Chondrocyte (in vitro differentiated cells): ENCODE results near the gene CNOT6. TPM values are rescaled to one million over a fixed set of nuclear protein-coding genes. Genes with fewer than 3 reads are reported as not detected.

Experiments used
- DNase-seq: peaks from one replicate; pipeline ENCODE4 v3.0.0; 2021; ENCODE audit warnings: mixed read lengths, low spot score
- H3K27ac Mint-ChIP-seq: one replicate; pipeline ENCODE4 v1.8.0; 2021; ENCODE audit warnings: mild to moderate bottlenecking, moderate library complexity, mixed read lengths; ENCODE audit not compliant: unreplicated experiment
- H3K27me3 Mint-ChIP-seq: 2 replicates; pipeline ENCODE4 v1.8.0; 2021; ENCODE audit warnings: low read depth, mixed read lengths
- H3K36me3 Mint-ChIP-seq: 2 replicates; pipeline ENCODE4 v1.8.0; 2021; ENCODE audit warnings: low read depth, mixed read lengths
- H3K4me1 Mint-ChIP-seq: 2 replicates; pipeline ENCODE4 v1.8.0; 2021; ENCODE audit warnings: low read depth, mild to moderate bottlenecking, mixed read lengths
- H3K4me3 Mint-ChIP-seq: one replicate; pipeline ENCODE4 v1.8.0; 2021; ENCODE audit warnings: mild to moderate bottlenecking, moderate library complexity, mixed read lengths; ENCODE audit not compliant: unreplicated experiment
- H3K9me3 Mint-ChIP-seq: 2 replicates; pipeline ENCODE4 v1.8.0; 2021; ENCODE audit warnings: low read depth, mixed read lengths
- total RNA-seq: library from RNA; stranded (reverse); gene quantifications from 3 replicates; pipeline ENCODE4 v1.2.1, GENCODE V29; 2021
- TF ChIP-seq, protein P1 (sequence below): fragments of 200-600 bp; sonication (generic); IDR thresholded peaks from 2 replicates; pipeline ENCODE4 v1.5.0; 2021; ENCODE audit warnings: antibody characterized with exemption, mild to moderate bottlenecking, moderate library complexity

Gene CNOT6
- total RNA-seq, 1 donor from 2014 or later: 24.7 TPM

- H3K27me3 Mint-ChIP-seq: no peaks in the 10 kb centered on the region
- no peaks in the 10 kb centered on the region for H3K9me3 Mint-ChIP-seq
- no peak overlapping the region for H3K27ac Mint-ChIP-seq
- peaks cover 15% of the 10 kb centered on the region for H3K36me3 Mint-ChIP-seq
- TF ChIP-seq, protein P1, sequence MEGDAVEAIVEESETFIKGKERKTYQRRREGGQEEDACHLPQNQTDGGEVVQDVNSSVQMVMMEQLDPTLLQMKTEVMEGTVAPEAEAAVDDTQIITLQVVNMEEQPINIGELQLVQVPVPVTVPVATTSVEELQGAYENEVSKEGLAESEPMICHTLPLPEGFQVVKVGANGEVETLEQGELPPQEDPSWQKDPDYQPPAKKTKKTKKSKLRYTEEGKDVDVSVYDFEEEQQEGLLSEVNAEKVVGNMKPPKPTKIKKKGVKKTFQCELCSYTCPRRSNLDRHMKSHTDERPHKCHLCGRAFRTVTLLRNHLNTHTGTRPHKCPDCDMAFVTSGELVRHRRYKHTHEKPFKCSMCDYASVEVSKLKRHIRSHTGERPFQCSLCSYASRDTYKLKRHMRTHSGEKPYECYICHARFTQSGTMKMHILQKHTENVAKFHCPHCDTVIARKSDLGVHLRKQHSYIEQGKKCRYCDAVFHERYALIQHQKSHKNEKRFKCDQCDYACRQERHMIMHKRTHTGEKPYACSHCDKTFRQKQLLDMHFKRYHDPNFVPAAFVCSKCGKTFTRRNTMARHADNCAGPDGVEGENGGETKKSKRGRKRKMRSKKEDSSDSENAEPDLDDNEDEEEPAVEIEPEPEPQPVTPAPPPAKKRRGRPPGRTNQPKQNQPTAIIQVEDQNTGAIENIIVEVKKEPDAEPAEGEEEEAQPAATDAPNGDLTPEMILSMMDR: no peak
- peaks cover 8% of the 10 kb centered on the region for H3K4me1 Mint-ChIP-seq
- DNase-seq: no peak
- no peak overlapping the region for H3K4me3 Mint-ChIP-seq
Measured at GRCh38 chr5:180558232-180558631, 64.1 kb downstream of the CNOT6 start.

GRCh38 chr5:180563994-180564393, 69.8 kb downstream of the CNOT6 start:
- no peak for DNase-seq
- Mint-ChIP-seq H3K9me3 (no peaks in the 10 kb centered on the region), H3K4me3 (no peak overlapping the region), H3K27me3 (no peaks in the 10 kb centered on the region), H3K27ac (peak overlapping the region; percentile 2), H3K4me1 (no peaks in the 10 kb centered on the region), H3K36me3 (peaks cover 11% of the 10 kb centered on the region)
- TF ChIP-seq, protein P1: no peak

- no peak for DNase-seq
- TF ChIP-seq, protein P1: no peak
- no peak overlapping the region for H3K27ac Mint-ChIP-seq
- peaks cover 14% of the 10 kb centered on the region for H3K36me3 Mint-ChIP-seq
- no peak overlapping the region for H3K4me3 Mint-ChIP-seq
- no peaks in the 10 kb centered on the region for H3K4me1 Mint-ChIP-seq
- H3K27me3 Mint-ChIP-seq: no peaks in the 10 kb centered on the region
- H3K9me3 Mint-ChIP-seq: no peaks in the 10 kb centered on the region
Measured at GRCh38 chr5:180568914-180569313, 74.7 kb downstream of the CNOT6 start.

DNA sequence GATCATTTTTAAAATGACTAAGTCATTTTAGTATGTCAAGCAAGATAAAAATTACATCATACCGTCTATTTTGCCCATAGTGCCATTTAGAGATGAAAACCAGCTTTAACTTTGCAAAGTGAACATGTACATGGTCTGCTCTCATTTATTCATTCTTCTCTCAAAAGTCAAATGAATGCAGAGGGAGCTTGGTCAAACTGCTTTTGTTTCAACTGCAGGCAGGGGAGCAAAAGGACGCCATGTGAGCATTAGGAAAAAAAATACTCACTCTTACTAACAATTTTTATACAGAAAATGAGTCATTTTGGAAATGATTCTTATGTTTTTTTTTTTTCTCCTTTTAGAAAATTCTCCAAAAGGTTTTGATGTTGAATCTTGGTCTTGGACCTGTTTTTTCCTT, 81.4 kb downstream of the CNOT6 start:
- Mint-ChIP-seq H3K4me3 (no peak overlapping the region), H3K27me3 (no peaks in the 10 kb centered on the region), H3K4me1 (peaks cover 6% of the 10 kb centered on the region), H3K27ac (no peak overlapping the region), H3K9me3 (no peaks in the 10 kb centered on the region), H3K36me3 (peaks cover 11% of the 10 kb centered on the region)
- TF ChIP-seq, protein P1: no peak
- DNase-seq: no peak

DNA sequence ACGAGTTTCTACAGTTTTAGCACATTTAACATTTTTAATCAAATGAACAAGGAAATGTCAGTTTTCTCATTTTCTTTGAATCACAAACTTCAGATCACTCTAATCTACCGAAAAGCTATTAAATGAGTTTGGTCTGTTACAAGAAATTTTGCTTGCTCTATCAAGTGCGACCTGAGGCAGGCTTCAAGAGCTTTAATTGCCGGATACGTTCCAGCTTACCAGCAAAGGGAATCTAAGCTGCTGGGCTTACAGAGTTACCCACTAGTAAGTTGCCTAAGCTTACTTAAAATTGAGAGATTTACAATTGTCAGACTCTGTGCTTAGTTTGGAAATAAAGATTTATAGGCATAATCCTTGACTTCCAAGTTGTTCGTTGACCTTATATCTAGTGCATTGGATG, 86.5 kb downstream of the CNOT6 start:
- DNase-seq: no peak
- Mint-ChIP-seq H3K4me1 (no peaks in the 10 kb centered on the region), H3K9me3 (peaks cover 9% of the 10 kb centered on the region), H3K27ac (no peak overlapping the region), H3K4me3 (no peak overlapping the region), H3K27me3 (no peaks in the 10 kb centered on the region), H3K36me3 (peaks cover 10% of the 10 kb centered on the region)
- TF ChIP-seq, protein P1: no peak
